22Rv1 (cell line): ENCODE measurements around the gene PPP1R13B.

Experiments
- H3K27ac ChIP-seq: fragments of 450-650 bp; 2 replicates; pipeline ENCODE4 v1.5.1; 2017
- ZFX ChIP-seq: fragments of 450-650 bp; IDR thresholded peaks from 2 replicates; pipeline ENCODE4 v1.6.1; 2017; ENCODE audit warnings: antibody characterized with exemption, borderline replicate concordance
- TF ChIP-seq, protein P1 (sequence below): fragments of 450-650 bp; IDR thresholded peaks from 2 replicates; pipeline ENCODE4 v1.5.1; 2017; ENCODE audit warnings: mild to moderate bottlenecking

Gene PPP1R13B

DNA sequence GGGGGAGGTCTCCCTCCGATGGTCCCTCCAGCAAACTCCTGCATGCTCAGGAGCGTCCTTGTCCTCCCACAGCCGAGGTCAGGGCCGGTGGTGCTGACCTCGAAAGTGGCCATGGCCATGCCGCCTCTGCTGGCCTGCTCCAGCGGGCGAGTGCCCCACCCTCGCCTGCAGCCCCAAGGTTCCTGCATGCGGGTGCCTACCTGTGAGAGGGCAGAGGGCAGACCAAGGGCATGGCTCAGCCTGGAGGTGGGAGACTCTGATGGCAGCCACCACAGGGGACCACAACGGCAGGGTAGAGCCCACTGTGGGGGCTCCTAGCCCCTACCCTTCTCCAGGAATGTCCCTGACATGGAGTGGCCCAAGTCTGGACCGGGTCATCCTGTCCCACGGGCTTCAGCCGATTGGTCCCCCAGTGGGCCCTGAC, 38.1 kb upstream of the PPP1R13B start:
- no peak for TF ChIP-seq ZFX
- TF ChIP-seq, protein P1, sequence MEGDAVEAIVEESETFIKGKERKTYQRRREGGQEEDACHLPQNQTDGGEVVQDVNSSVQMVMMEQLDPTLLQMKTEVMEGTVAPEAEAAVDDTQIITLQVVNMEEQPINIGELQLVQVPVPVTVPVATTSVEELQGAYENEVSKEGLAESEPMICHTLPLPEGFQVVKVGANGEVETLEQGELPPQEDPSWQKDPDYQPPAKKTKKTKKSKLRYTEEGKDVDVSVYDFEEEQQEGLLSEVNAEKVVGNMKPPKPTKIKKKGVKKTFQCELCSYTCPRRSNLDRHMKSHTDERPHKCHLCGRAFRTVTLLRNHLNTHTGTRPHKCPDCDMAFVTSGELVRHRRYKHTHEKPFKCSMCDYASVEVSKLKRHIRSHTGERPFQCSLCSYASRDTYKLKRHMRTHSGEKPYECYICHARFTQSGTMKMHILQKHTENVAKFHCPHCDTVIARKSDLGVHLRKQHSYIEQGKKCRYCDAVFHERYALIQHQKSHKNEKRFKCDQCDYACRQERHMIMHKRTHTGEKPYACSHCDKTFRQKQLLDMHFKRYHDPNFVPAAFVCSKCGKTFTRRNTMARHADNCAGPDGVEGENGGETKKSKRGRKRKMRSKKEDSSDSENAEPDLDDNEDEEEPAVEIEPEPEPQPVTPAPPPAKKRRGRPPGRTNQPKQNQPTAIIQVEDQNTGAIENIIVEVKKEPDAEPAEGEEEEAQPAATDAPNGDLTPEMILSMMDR, result no peak

GRCh38 chr14:103884854-103885253, 37.5 kb upstream of the PPP1R13B start:
- no peak overlapping the region for H3K27ac ChIP-seq
- TF ChIP-seq, protein P1, result no peak
- no peak for TF ChIP-seq ZFX

More for the DNA sequence above, 38.1 kb upstream of the PPP1R13B start:
- H3K27ac ChIP-seq, result no peak overlapping the region

- no peak overlapping the region for H3K27ac ChIP-seq
- TF ChIP-seq ZFX, result no peak
- TF ChIP-seq, protein P1, result no peak
These were observed 35.8 kb upstream of the PPP1R13B start for GRCh38 chr14:103883263-103883523.

DNA sequence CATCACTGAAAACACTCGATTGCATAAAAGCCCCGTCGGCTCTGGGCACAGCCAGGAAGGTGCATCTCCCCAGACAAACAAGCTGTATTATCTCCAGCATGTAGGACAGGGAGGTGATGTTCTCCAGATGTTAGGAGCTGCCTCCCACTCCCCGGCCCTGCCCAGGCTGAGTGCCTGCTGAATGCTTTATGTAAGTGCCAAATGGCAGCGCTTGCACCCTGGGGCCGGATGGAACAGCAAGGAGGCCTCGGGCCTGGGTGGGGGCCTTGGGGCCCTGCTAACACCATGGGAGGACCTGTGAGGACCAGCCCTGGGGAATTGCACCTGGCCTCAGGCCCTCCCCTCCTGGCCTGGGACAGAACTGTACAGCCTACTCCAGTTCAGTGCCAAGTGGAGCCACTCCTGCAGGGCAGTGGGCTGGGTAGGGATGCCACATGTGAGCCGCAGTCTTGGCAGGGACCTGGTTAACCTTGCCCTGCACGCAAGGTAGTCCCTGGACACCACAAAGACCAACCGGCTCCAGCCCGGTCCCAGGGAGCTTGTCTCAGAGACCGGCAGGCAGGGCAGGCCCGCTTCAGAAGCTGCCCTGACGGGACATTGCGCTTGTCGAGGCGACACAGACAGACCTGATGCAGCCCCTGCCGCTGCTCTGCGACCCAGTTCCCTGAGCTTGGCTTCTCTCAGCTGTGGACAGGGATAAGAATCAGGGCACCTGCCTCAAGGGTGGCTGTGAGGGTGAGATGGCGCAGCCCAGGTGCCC, 35.3 kb upstream of the PPP1R13B start:
- H3K27ac ChIP-seq, result no peak overlapping the region
- TF ChIP-seq, protein P1, result no peak
- TF ChIP-seq ZFX, result no peak

DNA sequence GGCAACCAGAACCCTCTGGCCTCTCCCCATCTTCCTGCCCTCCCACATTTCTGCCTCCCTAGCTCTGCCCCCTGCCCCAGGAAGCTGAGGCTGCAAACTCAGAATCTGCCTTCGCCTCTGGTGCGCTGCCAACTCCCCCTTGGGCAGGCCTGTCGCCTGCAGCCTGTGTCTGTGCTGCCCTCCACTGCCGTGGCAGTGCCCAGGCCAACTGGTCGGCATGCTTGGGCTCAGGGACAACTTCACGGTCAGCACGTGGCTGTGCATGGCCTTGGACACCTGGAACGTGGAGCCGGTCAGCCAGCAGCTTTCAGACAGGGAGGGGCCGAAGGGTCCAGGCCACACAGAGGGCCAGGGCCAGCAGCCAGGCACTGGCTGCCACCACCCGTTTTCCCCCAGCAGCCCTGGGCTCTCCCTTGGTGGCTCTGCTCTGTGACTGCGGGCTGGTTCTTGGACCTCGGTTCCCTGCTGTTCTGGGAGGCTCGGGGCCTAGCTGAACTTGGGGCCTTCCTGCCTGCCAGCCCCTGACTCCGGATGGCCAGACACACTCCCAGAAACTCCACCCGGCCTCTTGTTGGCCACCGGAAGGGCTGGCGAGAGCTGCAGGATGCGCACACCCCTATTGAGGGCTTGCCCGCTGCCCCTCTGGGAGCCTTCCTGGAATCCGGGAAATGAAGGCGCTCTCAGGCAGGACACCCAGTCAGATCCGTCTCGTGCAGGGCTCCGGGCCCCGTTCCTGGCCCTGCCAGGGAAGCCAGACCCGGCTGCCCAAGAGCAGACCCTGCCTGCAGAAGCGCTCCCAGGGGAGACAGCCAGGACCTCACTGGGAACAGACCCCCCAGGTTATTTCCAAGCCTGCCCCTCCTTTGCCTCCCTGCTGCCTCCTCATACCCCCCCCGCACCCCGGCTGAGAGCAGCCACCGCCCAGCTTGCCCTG, 34.2 kb upstream of the PPP1R13B start:
- TF ChIP-seq, protein P1, result no peak
- TF ChIP-seq ZFX, result no peak
- peak overlapping the region; percentile 100 for H3K27ac ChIP-seq

GRCh38 chr14:103880348-103881267, 33.2 kb upstream of the PPP1R13B start:
- peak overlapping the region; percentile 100 for H3K27ac ChIP-seq

More at GRCh38 chr14:103880348-103881267, 33.2 kb upstream of the PPP1R13B start:
- no peak for TF ChIP-seq ZFX
- TF ChIP-seq, protein P1, result no peak
